HG02970 (cell line): Measurements from ENCODE around the gene SH3RF3.

Experiments
- ATAC-seq: cut with Tn5 transposase; IDR thresholded peaks from one replicate; pipeline ENCODE4 v1.9.1; 2021; ENCODE audit warnings: mild to moderate bottlenecking, moderate library complexity, moderate number of reproducible peaks; ENCODE audit not compliant: unreplicated experiment, low FRiP score

The SH3RF3 gene

GRCh38 chr2:109320195-109320922 is 191.4 kb downstream of the SH3RF3 start:
- no peak for ATAC-seq

GRCh38 chr2:109321570-109321969 is 192.6 kb downstream of the SH3RF3 start:
- no peak for ATAC-seq

- ATAC-seq: no peak
These were observed 193.1 kb downstream of the SH3RF3 start for GRCh38 chr2:109322111-109322510.

- ATAC-seq: no peak
These were observed 193.6 kb downstream of the SH3RF3 start for GRCh38 chr2:109322641-109323040.

GRCh38 chr2:109324861-109325260 is 195.9 kb downstream of the SH3RF3 start:
- no peak for ATAC-seq

GRCh38 chr2:109325570-109325969 is 196.6 kb downstream of the SH3RF3 start:
- ATAC-seq: no peak

- ATAC-seq: no peak
These were observed 197.3 kb downstream of the SH3RF3 start for GRCh38 chr2:109326306-109326705.

- ATAC-seq: no peak
These were observed 201.1 kb downstream of the SH3RF3 start for GRCh38 chr2:109330056-109330455.

- ATAC-seq: no peak
These were observed 202.1 kb downstream of the SH3RF3 start for GRCh38 chr2:109331081-109331480.

GRCh38 chr2:109331896-109332848 is 203.2 kb downstream of the SH3RF3 start:
- no peak for ATAC-seq

- ATAC-seq: no peak
These were observed 203.9 kb downstream of the SH3RF3 start for GRCh38 chr2:109332880-109333279.

GRCh38 chr2:109333414-109334210 is 204.6 kb downstream of the SH3RF3 start:
- no peak for ATAC-seq

- no peak for ATAC-seq
These were observed 206.7 kb downstream of the SH3RF3 start for GRCh38 chr2:109335631-109336176.

GRCh38 chr2:109336296-109336695 is 207.3 kb downstream of the SH3RF3 start:
- no peak for ATAC-seq

- no peak for ATAC-seq
These were observed 208.2 kb downstream of the SH3RF3 start for GRCh38 chr2:109337221-109337620.

GRCh38 chr2:109339519-109339966 is 210.5 kb downstream of the SH3RF3 start:
- ATAC-seq: no peak

- ATAC-seq: no peak
These were observed 211.4 kb downstream of the SH3RF3 start for GRCh38 chr2:109340381-109340780.

GRCh38 chr2:109341355-109342255 is 212.6 kb downstream of the SH3RF3 start:
- ATAC-seq: no peak

- no peak for ATAC-seq
These were observed 213.3 kb downstream of the SH3RF3 start for GRCh38 chr2:109342256-109342850.
